Transverse colon (tissue), 4 donors: ENCODE results near the gene ZFX. TPM values are rescaled to one million over a fixed set of nuclear protein-coding genes. Genes with fewer than 3 reads are reported as not detected.

Experiments used
- DNase-seq: peaks from one replicate; pipeline ENCODE4 v3.0.0-alpha.2; 2019
- H3K27ac ChIP-seq, 4 donors: fragments of 200-600 bp; sonication (generic); 2 replicates each; pipeline ENCODE4 v1.5.1; 2016 to 2018; ENCODE audit warnings: inconsistent platforms in 4 of 4
- H3K27me3 ChIP-seq: fragments of 200-600 bp; sonication (generic); 2 replicates; pipeline ENCODE4 v1.5.1; 2017; ENCODE audit warnings: inconsistent platforms
- H3K36me3 ChIP-seq, 4 donors: fragments of 200-600 bp; sonication (generic); 2 replicates each; pipeline ENCODE4 v1.5.1; 2017 to 2019; ENCODE audit warnings: inconsistent platforms in 4 of 4
- H3K4me1 ChIP-seq, 4 donors: fragments of 200-600 bp; sonication (generic); 2 replicates each; pipeline ENCODE4 v1.5.1; 2017 to 2020; ENCODE audit warnings: inconsistent platforms in 4 of 4
- H3K4me3 ChIP-seq, 4 donors: fragments of 200-600 bp; sonication (generic); 1 replicate in 1 of 4; 2 replicates in 3 of 4; pipeline versions ENCODE4 v1.5.1 to v1.6.1; 2017 to 2019; ENCODE audit warnings: inconsistent platforms in 4 of 4
- H3K9me3 ChIP-seq, 2 donors: fragments of 200-600 bp; sonication (generic); 2 replicates each; pipeline ENCODE4 v1.5.1; 2017 to 2019; ENCODE audit warnings: inconsistent platforms in 2 of 2
- CTCF ChIP-seq, 5 experiments: fragments of 200-600 bp in 3 of 5; fragments of 450-650 bp in 2 of 5; sonication (generic) in 3 of 5; IDR thresholded peaks; 1 replicate in 2 of 5; 2 replicates in 3 of 5; pipeline ENCODE4 v1.5.1; 2016 to 2017; ENCODE audit warnings: antibody characterized with exemption in 5 of 5, inconsistent platforms in 3 of 5, mild to moderate bottlenecking in 2 of 5, moderate library complexity in 1 of 5
- EP300 ChIP-seq: sonication (generic); formaldehyde crosslinking; IDR thresholded peaks from one replicate; pipeline ENCODE4 v1.6.1; 2017; ENCODE audit warnings: antibody characterized with exemption, low read depth
- POLR2A ChIP-seq: fragments of 450-650 bp; IDR thresholded peaks from one replicate; pipeline ENCODE4 v1.6.1; 2016; ENCODE audit warnings: antibody characterized with exemption, mild to moderate bottlenecking, moderate library complexity
- POLR2AphosphoS5 ChIP-seq, 3 donors: sonication (generic); formaldehyde crosslinking; IDR thresholded peaks; one replicate each; pipeline ENCODE4 v1.6.1; 2016; ENCODE audit warnings: antibody characterized with exemption in 3 of 3
- WGBS, 2 donors: methylation state at CpG; one replicate each; pipeline ENCODE4 v1.1.5; 2018; ENCODE audit warnings: low coverage in 1 of 2; 5-methylcytosine and 5-hydroxymethylcytosine counted together
- in situ Hi-C, 4 donors: fragments of 200-750 bp; cut with MboI; loops; one replicate each; pipeline versions ENCODE4 v1.15.0 to v1.15.1; 2017; ENCODE audit warnings: low sequenced_read_pairs in 3 of 4, low pct_ligation_motif_present in 1 of 4, low pct_unique_long_range_greater_than_20kb in 1 of 4
- intact Hi-C: fragments of 100-400 bp; cut with DNase I; formaldehyde crosslinking; loops from one replicate; pipeline ENCODE4 v1.15.1; 2023; ENCODE audit warnings: low total_unique reads
- total RNA-seq, 4 donors: library from RNA; depleted of rRNA; stranded (reverse); fragments of >200 nt; gene quantifications; one replicate each; pipeline ENCODE4 v1.1.0, GENCODE V29; 2016

Gene ZFX
- total RNA-seq, 4 donors from 2014 or later, result 33.7 to 50.5 (median 47.4) TPM

DNA sequence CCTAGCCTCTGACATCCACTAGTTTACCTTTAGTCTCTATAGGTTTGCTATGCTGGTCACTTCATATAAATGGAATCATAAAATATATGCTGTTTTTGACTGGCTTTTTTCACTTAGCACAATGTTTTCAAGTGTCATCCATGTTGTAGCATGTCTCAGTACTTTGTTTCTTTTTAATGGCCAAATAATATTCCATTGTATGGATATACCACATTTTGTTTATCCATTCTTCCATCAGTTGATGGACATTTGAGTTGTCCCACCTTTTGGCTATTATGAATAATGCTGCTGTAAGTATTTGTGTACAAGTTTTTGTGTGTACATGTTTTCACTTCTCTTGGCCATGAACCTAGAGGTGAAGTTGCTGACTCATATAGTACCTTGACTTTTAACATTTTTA, 75.7 kb downstream of the ZFX start:
- intact Hi-C loops, result no loop called here

GRCh38 chrX:24226176-24226575, 76.6 kb downstream of the ZFX start:
- H3K27ac ChIP-seq, result no peak overlapping the region
- H3K9me3 ChIP-seq, result no peaks in the 10 kb centered on the region
- intact Hi-C loops, result no loop called here
- in situ Hi-C loops, result loop anchor here in 2 of 4 donors (25.0 kb wide), 1 partner anchor 139 kb away; no protein-coding TSS in a partner anchor
- 80 to 92% methylated on average over 1 to 2 of the region's 2 CpGs for WGBS, 2 donors
- H3K4me1 ChIP-seq, result no peaks in the 10 kb centered on the region
- no peaks in the 10 kb centered on the region for H3K27me3 ChIP-seq
- DNase-seq, result no peak
- no peak for TF ChIP-seq POLR2AphosphoS5 (IDR thresholded peaks at IDR 0.05)
- TF ChIP-seq CTCF (IDR thresholded peaks at IDR 0.05), result no peak
- no peak for TF ChIP-seq EP300
- no peak for TF ChIP-seq POLR2A
- H3K4me3 ChIP-seq, result no peak overlapping the region
- no peaks in the 10 kb centered on the region for H3K36me3 ChIP-seq

More for the DNA sequence above, 75.7 kb downstream of the ZFX start:
- no peaks in the 10 kb centered on the region for H3K4me1 ChIP-seq
- no peak overlapping the region for H3K4me3 ChIP-seq
- no peak overlapping the region for H3K27ac ChIP-seq
- no peaks in the 10 kb centered on the region for H3K27me3 ChIP-seq
- in situ Hi-C loops, result loop anchor here in 2 of 4 donors (25.0 kb wide), 1 partner anchor 138 kb away; no protein-coding TSS in a partner anchor
- H3K36me3 ChIP-seq, result no peaks in the 10 kb centered on the region
- no peaks in the 10 kb centered on the region for H3K9me3 ChIP-seq
- no peak for TF ChIP-seq POLR2AphosphoS5 (IDR thresholded peaks at IDR 0.05)
- TF ChIP-seq EP300, result no peak
- TF ChIP-seq CTCF (IDR thresholded peaks at IDR 0.05), result no peak
- TF ChIP-seq POLR2A, result no peak
- no peak for DNase-seq

DNA sequence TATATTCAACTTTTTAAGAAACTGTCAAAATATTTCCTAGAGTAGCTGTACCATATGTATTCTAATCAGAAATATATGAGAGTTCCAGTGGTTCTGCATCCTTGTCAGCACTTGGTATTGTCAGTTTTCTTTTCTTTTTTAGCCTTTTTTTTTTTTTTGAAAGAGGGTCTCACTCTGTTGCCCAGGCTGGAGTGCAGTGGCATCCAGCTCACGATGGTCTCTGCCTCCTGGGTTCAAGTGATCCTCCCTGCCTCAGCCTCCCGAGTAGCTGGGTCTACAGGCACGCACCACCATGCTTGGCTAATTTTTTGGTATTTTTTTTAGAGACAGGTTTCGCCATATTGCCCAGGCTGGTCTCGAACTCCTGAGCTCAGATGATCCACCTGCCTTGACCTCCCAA, 79.1 kb downstream of the ZFX start:
- TF ChIP-seq EP300 (no peak), POLR2AphosphoS5 (IDR thresholded peaks at IDR 0.05) (no peak), CTCF (IDR thresholded peaks at IDR 0.05) (no peak), POLR2A (no peak)
- Histone ChIP-seq H3K9me3 (no peaks in the 10 kb centered on the region), H3K4me3 (no peak overlapping the region), H3K27ac (no peak overlapping the region), H3K27me3 (no peaks in the 10 kb centered on the region), H3K4me1 (no peaks in the 10 kb centered on the region), H3K36me3 (no peaks in the 10 kb centered on the region)
- WGBS, 2 donors, result 87 to 98% methylated on average over 5 of the region's 5 CpGs
- no peak for DNase-seq
- in situ Hi-C loops (loop anchor here in 2 of 4 donors (25.0 kb wide), 1 partner anchor 141 kb away; no protein-coding TSS in a partner anchor), intact Hi-C loops (no loop called here)

GRCh38 chrX:24229400-24229879, 79.9 kb downstream of the ZFX start:
- H3K4me1 ChIP-seq, result no peaks in the 10 kb centered on the region
- H3K4me3 ChIP-seq, result no peak overlapping the region
- no peaks in the 10 kb centered on the region for H3K27me3 ChIP-seq
- TF ChIP-seq POLR2A, result no peak
- in situ Hi-C loops, result loop anchor here in 2 of 4 donors (25.0 kb wide), 1 partner anchor 142 kb away; no protein-coding TSS in a partner anchor
- intact Hi-C loops, result no loop called here
- 80% methylated on average over 10 of the region's 10 CpGs; no CpG with 5 or more reads in 1 of the 2 donors for WGBS, 2 donors
- H3K27ac ChIP-seq, result no peak overlapping the region
- no peaks in the 10 kb centered on the region for H3K9me3 ChIP-seq
- no peaks in the 10 kb centered on the region for H3K36me3 ChIP-seq
- no peak for DNase-seq

GRCh38 chrX:24229976-24230375, 80.4 kb downstream of the ZFX start:
- DNase-seq, result no peak
- Histone ChIP-seq H3K4me3 (no peak overlapping the region), H3K27ac (no peak overlapping the region), H3K9me3 (no peaks in the 10 kb centered on the region), H3K4me1 (no peaks in the 10 kb centered on the region), H3K36me3 (no peaks in the 10 kb centered on the region), H3K27me3 (no peaks in the 10 kb centered on the region)
- TF ChIP-seq POLR2A, result no peak
- no peak for TF ChIP-seq EP300
- no peak for TF ChIP-seq CTCF (IDR thresholded peaks at IDR 0.05)
- no peak for TF ChIP-seq POLR2AphosphoS5 (IDR thresholded peaks at IDR 0.05)
- in situ Hi-C loops (loop anchor here in 2 of 4 donors (25.0 kb wide), 1 partner anchor 143 kb away; no protein-coding TSS in a partner anchor), intact Hi-C loops (no loop called here)
- WGBS, 2 donors, result 71% methylated on average over 3 of the region's 3 CpGs; no CpG with 5 or more reads in 1 of the 2 donors
